HEK293 (cell line): ENCODE results near the gene RAB24.

Source experiments
- CTCF ChIA-PET: fragments of 350-600 bp; formaldehyde crosslinking; extraction: SDS; loops from one replicate; lab custom pipeline; 2021; ENCODE audit warnings: antibody characterized with exemption; lab: Yijun Ruan, JAX
- POLR2A ChIA-PET: fragments of 300-600 bp; formaldehyde crosslinking; extraction: SDS; loops from one replicate; lab custom pipeline; 2020; ENCODE audit warnings: antibody characterized with exemption, inconsistent platforms; lab: Yijun Ruan, JAX
- H3K27ac ChIP-seq: fragments of 200-500 bp; sonication (Bioruptor generic); 2 replicates; pipeline ENCODE4 v1.5.1; 2014; ENCODE audit warnings: low read depth, low read length, control low read depth, inconsistent platforms; ENCODE audit errors: extremely low read depth
- H3K36me3 ChIP-seq, 2 experiments: fragments of 200-500 bp in 1 of 2; sonication (Bioruptor generic) in 1 of 2; 1 replicate in 1 of 2; 2 replicates in 1 of 2; pipeline ENCODE4 v1.5.1; 2014 to 2017; ENCODE audit warnings: inconsistent platforms in 2 of 2, low read length in 2 of 2; ENCODE audit not compliant: control insufficient read depth in 2 of 2, insufficient read depth in 1 of 2
- H3K4me1 ChIP-seq: fragments of 200-500 bp; sonication (Bioruptor generic); 2 replicates; pipeline ENCODE4 v1.5.1; 2014; ENCODE audit warnings: mild to moderate bottlenecking, low read length, inconsistent platforms; ENCODE audit not compliant: control insufficient read depth, insufficient read depth
- H3K4me3 ChIP-seq: 2 replicates; pipeline ENCODE4 v1.5.1; 2011; ENCODE audit warnings: low read depth, mild to moderate bottlenecking, control low read depth, low read length, moderate library complexity
- H3K9me3 ChIP-seq: fragments of 200-500 bp; sonication (Bioruptor generic); 2 replicates; pipeline ENCODE4 v1.5.1; 2014; ENCODE audit warnings: low read depth, low read length, inconsistent platforms; ENCODE audit not compliant: control insufficient read depth, insufficient read depth
- CTCF ChIP-seq: fragments of 450-650 bp; formaldehyde crosslinking; IDR thresholded peaks from 2 replicates; pipeline ENCODE4 v1.5.1; 2016; ENCODE audit warnings: missing biosample characterization, missing genetic modification characterization
- GLI2 ChIP-seq: fragments of 450-650 bp; formaldehyde crosslinking; IDR thresholded peaks from 2 replicates; pipeline ENCODE4; 2017; ENCODE audit warnings: missing biosample characterization, missing genetic modification characterization, low read depth, borderline replicate concordance
- GLI4 ChIP-seq: fragments of 450-650 bp; formaldehyde crosslinking; IDR thresholded peaks from 2 replicates; pipeline ENCODE4 v1.5.1; 2016; ENCODE audit warnings: missing biosample characterization, missing genetic modification characterization
- GLIS1 ChIP-seq: fragments of 450-650 bp; formaldehyde crosslinking; IDR thresholded peaks from 2 replicates; pipeline ENCODE4 v1.5.1; 2016; ENCODE audit warnings: missing biosample characterization, missing genetic modification characterization
- HOXA7 ChIP-seq: sonication (generic); formaldehyde crosslinking; IDR thresholded peaks from 2 replicates; pipeline ENCODE4 v1.8.1; 2022; ENCODE audit warnings: missing genetic modification reagents, borderline replicate concordance
- IKZF3 ChIP-seq: fragments of 450-650 bp; IDR thresholded peaks from 2 replicates; pipeline ENCODE4 v1.5.0; 2018; ENCODE audit warnings: missing biosample characterization, mild to moderate bottlenecking, missing genetic modification characterization, moderate library complexity
- KLF10 ChIP-seq: fragments of 450-650 bp; IDR thresholded peaks from 2 replicates; pipeline ENCODE4 v1.5.1; 2018; ENCODE audit warnings: missing biosample characterization, mild to moderate bottlenecking, missing genetic modification characterization
- SP7 ChIP-seq: fragments of 450-650 bp; formaldehyde crosslinking; IDR thresholded peaks from 2 replicates; pipeline ENCODE4 v1.5.1; 2016; ENCODE audit warnings: missing biosample characterization, missing genetic modification characterization
- ZBTB49 ChIP-seq: fragments of 450-650 bp; formaldehyde crosslinking; IDR thresholded peaks from 2 replicates; pipeline ENCODE4 v1.5.1; 2016; ENCODE audit warnings: missing biosample characterization, missing genetic modification characterization, low read depth
- ZNF10 ChIP-seq: fragments of 450-650 bp; formaldehyde crosslinking; IDR thresholded peaks from 2 replicates; pipeline ENCODE4 v1.5.1; 2017; ENCODE audit warnings: missing biosample characterization, missing genetic modification characterization
- ZNF121 ChIP-seq: fragments of 450-650 bp; formaldehyde crosslinking; IDR thresholded peaks from 2 replicates; pipeline ENCODE4 v1.5.1; 2016; ENCODE audit warnings: missing biosample characterization, missing genetic modification characterization
- ZNF132 ChIP-seq: fragments of 450-650 bp; formaldehyde crosslinking; IDR thresholded peaks from 2 replicates; pipeline ENCODE4 v1.5.1; 2017; ENCODE audit warnings: missing biosample characterization, missing genetic modification characterization, borderline replicate concordance
- ZNF146 ChIP-seq: fragments of 450-650 bp; formaldehyde crosslinking; IDR thresholded peaks from 2 replicates; pipeline ENCODE4 v1.5.1; 2016; ENCODE audit warnings: missing biosample characterization, missing genetic modification characterization
- ZNF157 ChIP-seq: fragments of 450-650 bp; formaldehyde crosslinking; IDR thresholded peaks from 2 replicates; pipeline ENCODE4 v1.5.1; 2016; ENCODE audit warnings: missing biosample characterization, missing genetic modification characterization
- ZNF26 ChIP-seq: fragments of 450-650 bp; formaldehyde crosslinking; IDR thresholded peaks from 2 replicates; pipeline ENCODE4 v1.5.1; 2016; ENCODE audit warnings: missing biosample characterization, missing genetic modification characterization
- ZNF280D ChIP-seq: fragments of 450-650 bp; formaldehyde crosslinking; IDR thresholded peaks from 2 replicates; pipeline ENCODE4 v1.5.1; 2016; ENCODE audit warnings: missing biosample characterization, missing genetic modification characterization
- ZNF350 ChIP-seq: fragments of 450-650 bp; formaldehyde crosslinking; IDR thresholded peaks from 2 replicates; pipeline ENCODE4 v1.5.0; 2017; ENCODE audit warnings: missing biosample characterization, mild to moderate bottlenecking, missing genetic modification characterization
- ZNF362 ChIP-seq: fragments of 450-650 bp; formaldehyde crosslinking; IDR thresholded peaks from 2 replicates; pipeline ENCODE4 v1.5.1; 2016; ENCODE audit warnings: missing biosample characterization, missing genetic modification characterization
- ZNF366 ChIP-seq: fragments of 450-650 bp; formaldehyde crosslinking; conservative IDR thresholded peaks from 2 replicates; pipeline ENCODE4 v1.5.1; 2016; ENCODE audit warnings: missing biosample characterization, missing genetic modification characterization
- ZNF37A ChIP-seq: fragments of 450-650 bp; IDR thresholded peaks from 2 replicates; pipeline ENCODE4 v1.5.1; 2018; ENCODE audit warnings: missing biosample characterization, missing genetic modification characterization
- ZNF391 ChIP-seq: fragments of 450-650 bp; formaldehyde crosslinking; IDR thresholded peaks from 2 replicates; pipeline ENCODE4 v1.5.1; 2016; ENCODE audit warnings: low read depth, missing biosample characterization, missing genetic modification characterization, borderline replicate concordance
- ZNF48 ChIP-seq: fragments of 450-650 bp; formaldehyde crosslinking; IDR thresholded peaks from 2 replicates; pipeline ENCODE4 v1.5.1; 2016; ENCODE audit warnings: missing biosample characterization, missing genetic modification characterization
- ZNF580 ChIP-seq: fragments of 450-650 bp; formaldehyde crosslinking; IDR thresholded peaks from 2 replicates; pipeline ENCODE4 v1.5.1; 2016; ENCODE audit warnings: missing biosample characterization, missing genetic modification characterization
- ZNF596 ChIP-seq: fragments of 450-650 bp; IDR thresholded peaks from 2 replicates; pipeline ENCODE4 v1.5.0; 2018; ENCODE audit warnings: missing biosample characterization, mild to moderate bottlenecking, missing genetic modification characterization, moderate library complexity
- ZNF621 ChIP-seq: fragments of 450-650 bp; formaldehyde crosslinking; IDR thresholded peaks from 2 replicates; pipeline ENCODE4 v1.5.1; 2017; ENCODE audit warnings: missing biosample characterization, missing genetic modification characterization
- ZNF629 ChIP-seq: fragments of 450-650 bp; formaldehyde crosslinking; IDR thresholded peaks from 2 replicates; pipeline ENCODE4 v1.5.1; 2017; ENCODE audit warnings: missing biosample characterization, missing genetic modification characterization
- ZSCAN30 ChIP-seq: fragments of 450-650 bp; IDR thresholded peaks from 2 replicates; pipeline ENCODE4 v1.5.1; 2018; ENCODE audit warnings: missing biosample characterization, mild to moderate bottlenecking, missing genetic modification characterization, moderate library complexity

The RAB24 gene

GRCh38 chr5:177335701-177336065, 32.2 kb upstream of the RAB24 start (continued):
- TF ChIP-seq GLI2 (tag by site-specific recombination) (no peak), ZNF350 (tag by site-specific recombination) (no peak), ZNF366 (tag by site-specific recombination) (no peak), ZNF37A (tag by site-specific recombination) (no peak), ZBTB49 (tag by site-specific recombination) (no peak), ZNF121 (tag by site-specific recombination) (no peak), ZNF362 (tag by site-specific recombination) (no peak), IKZF3 (tag by site-specific recombination) (no peak), ZNF48 (no peak), GLI4 (tag by site-specific recombination) (no peak), CTCF (no peak), ZNF621 (tag by site-specific recombination) (no peak), HOXA7 (CRISPR knock-in tag) (no peak)

- no peak overlapping the region for H3K4me3 ChIP-seq
- POLR2A ChIA-PET, result interaction anchor here (0.9 to 1.8 kb wide), 3 partner anchors 12 to 119 kb away, joined by 3 to 8 read pairs (median 3); partner anchors contain the start of gene LMAN2
- no peak overlapping the region for H3K27ac ChIP-seq
- no peaks in the 10 kb centered on the region for H3K4me1 ChIP-seq
- CTCF ChIA-PET, result interaction anchor here (1.0 to 1.6 kb wide), 8 partner anchors 11 to 220 kb away, joined by 3 to 8 read pairs (median 5); no protein-coding TSS in a partner anchor
- H3K9me3 ChIP-seq, result no peaks in the 10 kb centered on the region
- H3K36me3 ChIP-seq, result peaks cover 11 to 98% of the 10 kb centered on the region in 2 experiments; a peak in 2 of 3 replicates
- no peak for TF ChIP-seq ZNF391
- no peak for TF ChIP-seq ZNF132
- no peak for TF ChIP-seq SP7 (tag by site-specific recombination)
- no peak for TF ChIP-seq ZNF157 (tag by site-specific recombination)
- TF ChIP-seq ZNF10 (tag by site-specific recombination), result no peak
- TF ChIP-seq ZNF146 (tag by site-specific recombination), result no peak
- TF ChIP-seq KLF10 (tag by site-specific recombination), result no peak
- no peak for TF ChIP-seq ZNF366 (tag by site-specific recombination)
- no peak for TF ChIP-seq ZNF280D (tag by site-specific recombination)
- no peak for TF ChIP-seq GLIS1 (tag by site-specific recombination)
- no peak for TF ChIP-seq ZNF596 (tag by site-specific recombination)
- no peak for TF ChIP-seq ZSCAN30 (tag by site-specific recombination)
- no peak for TF ChIP-seq ZNF629
- TF ChIP-seq ZNF580, result no peak
- no peak for TF ChIP-seq ZNF26 (tag by site-specific recombination)
Observed at GRCh38 chr5:177334781-177335700, 31.5 kb upstream of the RAB24 start.
